HEK293 (cell line): ENCODE results near the gene CCK.

Experiments used
- GLI4 ChIP-seq: fragments of 450-650 bp; formaldehyde crosslinking; IDR thresholded peaks from 2 replicates; pipeline ENCODE4 v1.5.1; 2016; ENCODE audit warnings: missing biosample characterization, missing genetic modification characterization
- KLF16 ChIP-seq: fragments of 450-650 bp; formaldehyde crosslinking; IDR thresholded peaks from 2 replicates; pipeline ENCODE4 v1.5.1; 2017; ENCODE audit warnings: missing biosample characterization, missing genetic modification characterization
- SALL2 ChIP-seq: fragments of 450-650 bp; formaldehyde crosslinking; IDR thresholded peaks from 2 replicates; pipeline ENCODE4 v1.5.0; 2017; ENCODE audit warnings: missing biosample characterization, mild to moderate bottlenecking, missing genetic modification characterization, borderline replicate concordance
- SCRT2 ChIP-seq: fragments of 450-650 bp; formaldehyde crosslinking; IDR thresholded peaks from 2 replicates; pipeline ENCODE4 v1.5.1; 2016; ENCODE audit warnings: missing biosample characterization, missing genetic modification characterization
- SP2 ChIP-seq: fragments of 450-650 bp; formaldehyde crosslinking; IDR thresholded peaks from 2 replicates; pipeline ENCODE4 v1.5.1; 2016; ENCODE audit warnings: missing biosample characterization, missing genetic modification characterization
- ZBTB17 ChIP-seq: fragments of 450-650 bp; formaldehyde crosslinking; IDR thresholded peaks from 2 replicates; pipeline ENCODE4 v1.5.1; 2016; ENCODE audit warnings: missing biosample characterization, missing genetic modification characterization
- ZNF133 ChIP-seq: fragments of 450-650 bp; formaldehyde crosslinking; IDR thresholded peaks from 2 replicates; pipeline ENCODE4 v1.5.1; 2016; ENCODE audit warnings: missing biosample characterization, missing genetic modification characterization
- ZNF48 ChIP-seq: fragments of 450-650 bp; formaldehyde crosslinking; IDR thresholded peaks from 2 replicates; pipeline ENCODE4 v1.5.1; 2016; ENCODE audit warnings: missing biosample characterization, missing genetic modification characterization
- ZNF529 ChIP-seq: fragments of 450-650 bp; formaldehyde crosslinking; IDR thresholded peaks from 2 replicates; pipeline ENCODE4 v1.5.1; 2017; ENCODE audit warnings: missing genetic modification characterization, missing biosample characterization; ENCODE audit not compliant: insufficient replicate concordance
- ZNF549 ChIP-seq: fragments of 450-650 bp; IDR thresholded peaks from 2 replicates; pipeline ENCODE4 v1.5.1; 2018; ENCODE audit warnings: missing biosample characterization, missing genetic modification characterization, mild to moderate bottlenecking, inconsistent platforms, moderate library complexity
- TF ChIP-seq, protein P1 (sequence below): fragments of 450-650 bp; formaldehyde crosslinking; IDR thresholded peaks from 2 replicates; pipeline ENCODE4 v1.5.1; 2016; ENCODE audit warnings: missing biosample characterization, missing genetic modification characterization
- TF ChIP-seq, protein P2 (sequence below): fragments of 450-650 bp; formaldehyde crosslinking; IDR thresholded peaks from 2 replicates; pipeline ENCODE4 v1.5.1; 2017; ENCODE audit warnings: missing biosample characterization, missing genetic modification characterization

DNA sequence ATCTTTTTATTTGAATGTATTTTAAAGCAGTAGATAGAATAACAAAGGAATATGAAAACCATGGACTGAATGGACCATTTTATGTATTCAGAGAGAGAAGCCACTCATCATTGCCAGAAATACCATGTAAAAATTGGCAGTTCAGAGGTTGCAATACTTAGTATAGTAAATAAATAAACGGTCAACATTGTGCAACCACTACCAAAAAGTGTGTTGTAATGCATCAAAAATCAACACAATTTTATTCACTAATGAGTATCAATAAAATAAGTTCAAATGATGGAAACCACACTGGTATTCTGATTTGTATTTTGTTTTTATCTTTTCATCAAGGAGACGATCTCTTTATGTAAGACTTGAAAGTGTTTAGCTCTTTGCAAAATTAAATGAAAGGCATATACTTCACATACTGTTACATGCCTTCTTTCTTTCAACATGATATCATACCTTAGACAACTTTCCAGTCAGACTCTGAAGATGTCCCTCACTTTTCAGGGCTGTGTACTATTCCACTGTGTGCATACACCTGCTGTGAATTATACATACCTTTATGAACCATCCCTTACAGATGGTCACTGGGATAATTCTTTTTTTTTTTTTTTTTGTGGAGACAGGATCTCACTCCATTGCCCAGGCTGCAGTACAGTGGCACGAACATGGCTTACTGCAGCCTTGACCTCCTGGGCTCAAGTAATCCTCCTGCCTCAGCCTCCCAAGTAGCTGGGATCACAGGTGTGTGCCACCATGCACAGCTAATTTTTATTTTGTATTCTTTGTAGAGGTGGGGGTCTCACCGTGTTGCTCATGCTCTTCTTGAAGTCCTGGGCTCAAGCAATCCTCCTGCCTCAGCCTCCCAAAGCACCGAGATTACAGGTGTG is 40.3 kb downstream of the CCK start:
- TF ChIP-seq, protein P1, sequence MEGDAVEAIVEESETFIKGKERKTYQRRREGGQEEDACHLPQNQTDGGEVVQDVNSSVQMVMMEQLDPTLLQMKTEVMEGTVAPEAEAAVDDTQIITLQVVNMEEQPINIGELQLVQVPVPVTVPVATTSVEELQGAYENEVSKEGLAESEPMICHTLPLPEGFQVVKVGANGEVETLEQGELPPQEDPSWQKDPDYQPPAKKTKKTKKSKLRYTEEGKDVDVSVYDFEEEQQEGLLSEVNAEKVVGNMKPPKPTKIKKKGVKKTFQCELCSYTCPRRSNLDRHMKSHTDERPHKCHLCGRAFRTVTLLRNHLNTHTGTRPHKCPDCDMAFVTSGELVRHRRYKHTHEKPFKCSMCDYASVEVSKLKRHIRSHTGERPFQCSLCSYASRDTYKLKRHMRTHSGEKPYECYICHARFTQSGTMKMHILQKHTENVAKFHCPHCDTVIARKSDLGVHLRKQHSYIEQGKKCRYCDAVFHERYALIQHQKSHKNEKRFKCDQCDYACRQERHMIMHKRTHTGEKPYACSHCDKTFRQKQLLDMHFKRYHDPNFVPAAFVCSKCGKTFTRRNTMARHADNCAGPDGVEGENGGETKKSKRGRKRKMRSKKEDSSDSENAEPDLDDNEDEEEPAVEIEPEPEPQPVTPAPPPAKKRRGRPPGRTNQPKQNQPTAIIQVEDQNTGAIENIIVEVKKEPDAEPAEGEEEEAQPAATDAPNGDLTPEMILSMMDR (tag by site-specific recombination), result no peak
- no peak for TF ChIP-seq ZBTB17 (tag by site-specific recombination)
- no peak for TF ChIP-seq GLI4 (tag by site-specific recombination)
- no peak for TF ChIP-seq SP2 (tag by site-specific recombination)
- no peak for TF ChIP-seq ZNF549 (tag by site-specific recombination)
- TF ChIP-seq SALL2 (tag by site-specific recombination), result no peak
- no peak for TF ChIP-seq ZNF529 (tag by site-specific recombination)
- no peak for TF ChIP-seq KLF16
- no peak for TF ChIP-seq ZNF48 (tag by site-specific recombination)
- TF ChIP-seq, protein P2, sequence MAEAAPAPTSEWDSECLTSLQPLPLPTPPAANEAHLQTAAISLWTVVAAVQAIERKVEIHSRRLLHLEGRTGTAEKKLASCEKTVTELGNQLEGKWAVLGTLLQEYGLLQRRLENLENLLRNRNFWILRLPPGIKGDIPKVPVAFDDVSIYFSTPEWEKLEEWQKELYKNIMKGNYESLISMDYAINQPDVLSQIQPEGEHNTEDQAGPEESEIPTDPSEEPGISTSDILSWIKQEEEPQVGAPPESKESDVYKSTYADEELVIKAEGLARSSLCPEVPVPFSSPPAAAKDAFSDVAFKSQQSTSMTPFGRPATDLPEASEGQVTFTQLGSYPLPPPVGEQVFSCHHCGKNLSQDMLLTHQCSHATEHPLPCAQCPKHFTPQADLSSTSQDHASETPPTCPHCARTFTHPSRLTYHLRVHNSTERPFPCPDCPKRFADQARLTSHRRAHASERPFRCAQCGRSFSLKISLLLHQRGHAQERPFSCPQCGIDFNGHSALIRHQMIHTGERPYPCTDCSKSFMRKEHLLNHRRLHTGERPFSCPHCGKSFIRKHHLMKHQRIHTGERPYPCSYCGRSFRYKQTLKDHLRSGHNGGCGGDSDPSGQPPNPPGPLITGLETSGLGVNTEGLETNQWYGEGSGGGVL (tag by site-specific recombination), result no peak
- TF ChIP-seq ZNF133 (tag by site-specific recombination), result no peak
- TF ChIP-seq SCRT2, result no peak
